Stomach (tissue), 4 donors: Measurements from ENCODE around the gene PLCB1.

Experiments
- EP300 ChIP-seq: sonication (generic); formaldehyde crosslinking; IDR thresholded peaks from one replicate; pipeline ENCODE4 v1.6.1; 2017; ENCODE audit warnings: antibody characterized with exemption
- POLR2A ChIP-seq, 4 donors: fragments of 450-650 bp; IDR thresholded peaks; one replicate each; pipeline ENCODE4 v1.6.1; 2016; ENCODE audit warnings: antibody characterized with exemption in 4 of 4, control low read depth in 2 of 4, mild to moderate bottlenecking in 1 of 4, moderate library complexity in 1 of 4
- TF ChIP-seq, protein P1 (sequence below), 7 experiments: fragments of 450-650 bp in 4 of 7; fragments of 200-600 bp in 3 of 7; sonication (generic) in 3 of 7; IDR thresholded peaks; one replicate each; pipeline ENCODE4 v1.5.1; 2016 to 2019; ENCODE audit warnings: antibody characterized with exemption in 7 of 7, control low read depth in 2 of 7, mild to moderate bottlenecking in 1 of 7

DNA sequence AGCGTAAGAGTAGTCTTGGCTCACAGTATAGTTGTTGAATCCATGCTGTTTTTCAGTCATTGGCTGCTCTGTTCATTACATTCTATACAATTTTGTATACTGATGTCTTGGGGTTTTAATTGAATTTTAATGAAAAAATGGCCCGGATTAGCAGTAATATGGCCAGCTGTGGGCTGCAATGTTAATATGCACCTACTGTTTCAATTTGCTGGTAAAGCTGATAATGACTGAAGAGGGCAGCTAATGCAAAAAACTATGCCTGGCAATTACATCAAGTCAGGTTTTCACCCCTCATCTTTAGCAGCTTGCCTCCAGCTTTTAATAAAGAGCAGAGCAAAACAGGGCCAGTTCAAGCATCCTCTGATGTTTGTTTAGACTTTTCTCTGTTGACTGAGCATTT, 394.5 kb downstream of the PLCB1 start:
- no peak for TF ChIP-seq POLR2A (IDR thresholded peaks at IDR 0.05)
- TF ChIP-seq, protein P1, sequence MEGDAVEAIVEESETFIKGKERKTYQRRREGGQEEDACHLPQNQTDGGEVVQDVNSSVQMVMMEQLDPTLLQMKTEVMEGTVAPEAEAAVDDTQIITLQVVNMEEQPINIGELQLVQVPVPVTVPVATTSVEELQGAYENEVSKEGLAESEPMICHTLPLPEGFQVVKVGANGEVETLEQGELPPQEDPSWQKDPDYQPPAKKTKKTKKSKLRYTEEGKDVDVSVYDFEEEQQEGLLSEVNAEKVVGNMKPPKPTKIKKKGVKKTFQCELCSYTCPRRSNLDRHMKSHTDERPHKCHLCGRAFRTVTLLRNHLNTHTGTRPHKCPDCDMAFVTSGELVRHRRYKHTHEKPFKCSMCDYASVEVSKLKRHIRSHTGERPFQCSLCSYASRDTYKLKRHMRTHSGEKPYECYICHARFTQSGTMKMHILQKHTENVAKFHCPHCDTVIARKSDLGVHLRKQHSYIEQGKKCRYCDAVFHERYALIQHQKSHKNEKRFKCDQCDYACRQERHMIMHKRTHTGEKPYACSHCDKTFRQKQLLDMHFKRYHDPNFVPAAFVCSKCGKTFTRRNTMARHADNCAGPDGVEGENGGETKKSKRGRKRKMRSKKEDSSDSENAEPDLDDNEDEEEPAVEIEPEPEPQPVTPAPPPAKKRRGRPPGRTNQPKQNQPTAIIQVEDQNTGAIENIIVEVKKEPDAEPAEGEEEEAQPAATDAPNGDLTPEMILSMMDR (IDR thresholded peaks at IDR 0.05) = no peak
- TF ChIP-seq EP300 = no peak
